NCI-H1105 treated with DMSO at 0.1 percent for 48 hours (cell line): ENCODE results near the gene PKHD1.
"Not testable (repeated sequence)": the region's sequence is repeated elsewhere in the genome, so short reads cannot be mapped to it uniquely, and the experiment has no call there.

Experiments
- DNase-seq: peaks from one replicate; lab custom pipeline; 2025; lab: John Stamatoyannopoulos, UW

Gene PKHD1

DNA sequence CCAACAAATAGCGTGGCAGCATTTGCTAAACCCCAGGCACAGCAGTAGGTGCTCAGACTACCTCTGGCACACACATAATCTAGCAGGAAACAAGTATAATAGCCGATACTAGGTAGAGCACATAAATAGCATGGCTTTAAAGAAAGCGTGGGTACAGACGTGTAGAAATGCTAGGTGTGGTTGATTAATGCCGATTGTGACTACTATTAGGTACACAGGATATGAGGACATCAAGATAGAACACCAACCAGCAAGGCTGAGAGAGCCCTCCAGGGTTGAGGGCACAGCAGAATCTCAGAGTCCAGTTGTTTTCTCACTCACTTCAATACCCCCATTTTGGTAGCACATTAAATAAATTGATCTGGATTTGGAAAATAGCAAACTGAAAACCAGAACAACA is 100.5 kb downstream of the PKHD1 start:
- DNase-seq = no peak

DNA sequence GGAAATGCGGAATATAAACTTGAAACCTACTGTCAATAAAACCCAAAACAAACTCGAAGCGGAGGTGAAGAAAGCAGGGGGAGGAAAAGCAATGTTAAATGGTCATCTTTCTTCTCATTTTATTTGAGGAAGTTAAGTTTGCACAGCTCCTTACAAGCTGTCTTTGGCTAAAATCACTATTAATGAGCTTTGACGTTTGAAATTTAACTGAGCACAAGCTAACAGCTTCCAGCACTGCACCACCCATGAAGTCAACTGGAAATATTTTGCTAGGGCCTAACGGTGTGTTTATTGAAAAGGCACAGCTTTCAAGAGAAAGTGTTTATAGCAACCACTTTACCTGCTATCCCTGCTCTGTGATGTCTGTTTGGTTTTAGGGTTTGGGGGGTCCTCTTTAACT is 103.8 kb downstream of the PKHD1 start:
- no peak for DNase-seq

GRCh38 chr6:51982695-51983094 is 104.7 kb downstream of the PKHD1 start:
- not testable (repeated sequence) for DNase-seq

DNA sequence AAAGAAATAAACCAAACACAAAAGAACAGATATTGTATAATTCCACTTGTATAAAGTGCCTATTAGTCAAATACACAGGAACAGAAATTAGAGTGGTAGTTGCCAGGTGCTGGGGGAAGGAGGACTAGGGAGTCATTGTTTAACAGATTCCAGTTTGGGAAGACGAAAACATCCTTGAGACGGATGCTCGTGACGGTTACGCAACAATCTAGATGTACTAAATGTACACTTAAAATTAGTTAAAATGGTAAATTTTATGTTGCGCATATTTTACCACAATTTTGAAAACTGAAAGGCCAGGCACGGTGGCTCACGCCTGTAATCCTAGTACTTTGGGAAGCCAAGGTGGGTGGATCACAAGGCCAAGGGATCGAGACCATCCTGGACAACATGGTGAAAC is 111.0 kb downstream of the PKHD1 start:
- no peak for DNase-seq

- no peak for DNase-seq
Observed at GRCh38 chr6:51972659-51973058, 114.8 kb downstream of the PKHD1 start.

DNA sequence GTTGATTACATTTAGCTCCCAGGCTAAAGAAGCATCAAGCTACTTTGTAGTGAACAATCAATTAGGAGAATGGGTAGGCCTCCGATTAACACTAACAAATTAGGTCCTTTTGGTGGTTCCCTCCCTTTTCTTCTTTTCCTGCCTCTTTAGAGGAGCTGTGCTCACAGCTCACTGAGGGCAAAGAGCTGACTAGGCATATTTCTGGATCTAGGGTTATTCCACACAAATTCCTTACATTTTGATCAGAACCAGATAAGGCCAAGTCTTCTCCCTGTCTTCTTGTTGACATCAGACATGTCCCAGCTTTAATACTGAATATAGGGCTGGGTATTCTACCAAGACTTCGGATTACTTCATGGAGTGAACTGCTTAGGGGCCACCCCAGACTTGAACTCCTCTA is 119.1 kb downstream of the PKHD1 start:
- DNase-seq = peak; percentile 19

DNA sequence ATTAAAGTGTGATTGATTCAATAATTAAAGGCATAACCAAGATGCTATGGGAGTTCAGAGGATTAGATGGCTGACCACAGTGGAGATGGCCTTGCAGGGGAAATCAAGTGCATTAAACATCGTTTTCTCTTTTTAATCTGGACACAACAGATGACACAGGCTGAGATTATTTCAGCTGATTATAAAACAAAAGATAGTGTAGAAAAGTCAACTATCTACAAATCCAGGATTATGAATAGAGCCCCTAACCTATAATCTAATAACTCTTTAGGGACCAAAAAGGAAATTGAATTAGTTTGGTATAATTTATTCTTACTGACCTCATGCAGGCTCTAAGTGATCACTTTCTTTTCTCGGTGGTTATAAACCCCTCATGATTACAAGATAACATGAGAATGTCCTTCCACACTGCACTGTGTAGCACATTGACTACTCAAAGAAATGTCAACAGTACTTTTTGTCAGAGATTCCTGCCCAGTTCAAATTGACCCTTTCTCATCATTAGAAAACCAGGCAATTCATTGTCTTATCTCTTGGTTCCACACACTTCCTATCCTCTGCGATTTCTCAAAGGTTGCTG is 122.1 kb downstream of the PKHD1 start:
- no peak for DNase-seq

GRCh38 chr6:51963980-51964379 is 123.4 kb downstream of the PKHD1 start:
- no peak for DNase-seq

- no peak for DNase-seq
Observed at GRCh38 chr6:51962354-51962753, 125.1 kb downstream of the PKHD1 start.

DNA sequence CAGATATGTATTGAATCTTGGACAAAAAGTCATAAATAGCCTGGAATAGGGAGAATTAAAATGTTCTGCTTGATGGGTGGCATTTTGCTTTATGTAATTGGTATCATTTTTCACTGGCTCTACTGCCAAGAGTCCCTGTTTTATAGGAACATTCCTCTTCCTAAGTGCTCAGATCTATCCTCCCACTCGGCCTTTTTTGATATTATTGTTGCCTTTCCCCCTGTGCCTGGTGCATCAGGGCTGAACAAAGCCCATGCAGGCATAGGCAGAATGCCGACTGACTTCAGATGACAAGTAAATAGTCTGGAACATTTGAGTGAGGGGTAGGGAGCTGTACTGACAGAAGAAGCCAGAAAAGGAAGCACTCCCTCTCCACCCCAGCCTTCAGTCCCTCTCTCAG is 127.0 kb downstream of the PKHD1 start:
- no peak for DNase-seq

DNA sequence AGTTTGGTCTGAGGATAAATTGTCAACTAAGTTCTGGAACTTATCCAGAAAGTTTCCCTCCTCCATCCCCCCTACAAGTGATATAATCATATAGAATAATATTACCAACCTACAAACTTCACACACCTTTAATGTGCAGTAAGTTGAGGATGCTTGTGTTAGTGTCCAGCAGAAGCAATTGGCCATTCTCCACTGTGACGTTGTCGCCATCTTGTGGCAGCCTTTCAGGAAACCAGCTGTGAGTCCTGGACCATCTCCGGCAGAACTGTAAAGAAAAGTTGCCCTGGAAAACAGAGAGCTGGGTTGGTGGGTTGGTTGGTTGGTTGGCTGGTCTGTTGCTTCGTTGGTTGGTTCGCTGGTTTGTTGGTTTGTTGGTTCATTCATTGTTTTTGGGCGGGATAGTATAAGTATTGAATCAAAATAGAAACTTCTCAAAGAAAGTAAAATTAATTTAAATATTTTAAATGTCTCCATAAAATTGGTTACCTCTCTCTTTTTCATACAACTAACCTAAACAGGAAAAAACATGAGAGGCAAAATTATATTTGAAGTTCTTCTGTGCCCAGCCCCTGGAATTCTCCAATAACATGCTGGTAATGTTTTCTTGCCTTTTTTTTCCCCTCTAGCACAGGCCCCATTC is 127.5 kb downstream of the PKHD1 start:
- peak; percentile 77 for DNase-seq

DNA sequence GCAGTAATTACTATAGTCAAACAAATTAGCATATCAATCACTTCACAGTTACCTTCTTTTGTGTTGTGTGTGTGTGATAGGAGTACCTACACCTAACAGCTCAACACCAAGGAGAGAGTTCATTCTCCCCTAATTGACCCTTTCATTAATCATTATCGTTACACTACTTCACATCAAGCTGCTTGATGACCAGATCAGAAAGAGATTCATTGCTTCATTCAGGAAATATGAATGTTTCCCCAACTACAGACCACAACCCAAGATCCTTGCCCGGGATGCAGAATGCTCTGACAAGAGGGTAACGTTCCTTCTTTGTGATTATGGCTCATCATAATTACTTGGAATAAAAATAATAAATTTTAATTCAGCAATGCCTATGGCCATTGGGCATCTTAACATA is 132.7 kb downstream of the PKHD1 start:
- no peak for DNase-seq

DNA sequence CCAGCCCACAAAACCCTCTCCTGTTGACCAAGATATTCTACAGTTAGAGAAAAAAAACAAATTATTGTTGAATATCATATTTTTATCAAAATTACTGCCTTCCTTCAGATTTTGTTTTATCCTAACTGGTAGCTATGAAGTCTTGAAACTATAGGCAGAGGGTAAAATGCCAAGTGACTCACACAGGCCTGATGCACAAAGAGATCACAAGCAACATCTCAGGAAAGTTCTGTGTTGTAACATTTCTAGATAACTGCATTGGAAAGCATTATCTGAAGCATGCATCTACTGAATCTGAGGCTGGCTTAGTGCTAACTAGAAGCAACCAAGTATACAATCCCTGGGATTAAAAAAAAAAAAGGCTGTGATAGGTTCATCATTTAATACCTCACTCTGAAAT is 134.2 kb downstream of the PKHD1 start:
- DNase-seq = no peak

DNA sequence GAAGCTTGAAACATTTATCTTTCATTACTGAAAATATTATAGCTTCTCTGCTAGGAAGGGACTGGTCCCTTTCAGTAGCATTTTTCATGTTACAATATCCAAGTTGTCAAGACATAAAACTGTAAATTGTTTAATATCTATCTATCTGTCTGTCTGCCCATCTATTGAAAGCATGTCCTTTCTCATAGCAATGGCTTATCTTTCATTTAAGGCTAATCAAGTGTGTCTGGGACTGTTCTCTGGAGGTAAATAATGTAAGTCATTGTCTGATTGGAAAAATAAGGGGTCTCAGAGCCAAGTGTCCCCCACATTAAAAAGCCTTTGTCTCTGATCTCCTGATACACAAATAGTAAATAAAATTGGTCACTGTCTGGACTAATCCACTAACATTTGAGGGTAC is 135.5 kb downstream of the PKHD1 start:
- DNase-seq = no peak

- DNase-seq = no peak
Observed at GRCh38 chr6:51949526-51949925, 137.9 kb downstream of the PKHD1 start.

- not testable (repeated sequence) for DNase-seq
Observed at GRCh38 chr6:51939695-51940094, 147.7 kb downstream of the PKHD1 start.

DNA sequence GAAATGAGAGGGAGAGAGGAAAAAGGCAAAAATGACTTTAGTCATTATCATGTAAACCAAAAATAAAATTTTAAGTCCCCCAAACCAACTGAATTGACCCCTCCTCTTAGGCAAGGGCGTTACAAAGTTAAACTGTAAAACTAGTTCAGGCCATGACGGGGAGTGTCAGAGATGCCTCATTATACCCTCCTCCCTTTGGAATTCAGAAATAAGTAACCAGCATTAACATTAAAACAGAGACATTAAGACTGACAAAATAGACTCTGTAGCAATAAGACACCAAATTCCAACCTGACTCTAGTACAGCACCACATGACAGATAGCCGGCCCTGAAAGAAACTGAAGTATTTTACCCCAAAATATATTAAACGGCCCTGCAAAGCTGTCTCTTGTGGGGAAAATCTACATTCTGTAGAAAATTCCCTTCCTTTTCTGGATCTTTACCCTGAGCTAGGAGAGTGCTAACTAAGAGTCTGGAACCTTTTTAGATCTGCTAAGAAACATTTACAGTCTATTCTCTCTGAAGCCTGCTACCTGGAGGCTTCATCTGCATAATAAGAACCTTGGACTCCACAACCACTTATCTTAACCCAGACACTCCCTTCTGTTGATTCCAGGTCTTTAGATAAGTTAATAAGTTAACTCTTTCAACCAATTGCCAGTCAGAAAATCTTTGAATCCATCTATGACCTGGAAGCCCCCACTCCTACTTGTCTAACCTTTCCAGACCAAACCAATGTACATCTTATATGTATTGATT is 150.7 kb downstream of the PKHD1 start:
- no peak for DNase-seq

DNA sequence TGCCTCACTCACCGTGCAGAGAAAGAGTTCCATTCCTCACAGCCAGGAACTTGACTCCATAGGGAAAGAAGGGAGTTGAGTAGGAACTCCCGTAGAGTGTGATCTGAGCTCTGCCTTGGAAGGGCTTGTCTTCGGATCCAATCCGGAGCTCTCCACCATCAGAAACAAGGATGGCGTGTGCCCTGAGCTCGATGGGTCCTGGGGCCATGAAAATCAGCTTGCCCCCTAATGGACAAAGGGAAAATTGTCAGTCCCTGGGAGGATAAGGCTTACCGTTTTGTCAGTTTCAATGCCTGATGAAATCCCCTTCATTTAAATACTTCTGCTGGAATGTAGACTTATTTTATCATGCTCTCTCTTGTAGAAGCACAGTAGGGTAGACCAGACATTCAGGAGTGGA is 153.3 kb downstream of the PKHD1 start:
- DNase-seq = no peak

DNA sequence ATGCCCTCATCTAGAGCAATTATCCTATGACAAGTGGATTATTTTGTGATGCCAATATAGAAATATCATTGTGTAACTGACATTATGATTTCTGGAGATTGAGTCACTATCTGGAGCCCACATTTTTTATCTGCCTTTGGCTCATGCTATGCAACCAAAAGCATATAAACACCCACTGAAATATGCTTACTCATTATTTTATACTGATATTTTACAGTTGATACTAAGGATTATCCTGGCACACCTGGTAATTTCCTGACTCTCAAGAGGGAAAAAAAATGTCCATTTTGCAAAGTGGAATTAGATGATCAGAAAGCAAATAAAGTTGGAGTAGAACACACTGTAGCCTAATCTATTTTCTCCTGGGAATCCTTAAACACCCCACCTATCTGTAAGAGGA is 154.5 kb downstream of the PKHD1 start:
- no peak for DNase-seq

DNA sequence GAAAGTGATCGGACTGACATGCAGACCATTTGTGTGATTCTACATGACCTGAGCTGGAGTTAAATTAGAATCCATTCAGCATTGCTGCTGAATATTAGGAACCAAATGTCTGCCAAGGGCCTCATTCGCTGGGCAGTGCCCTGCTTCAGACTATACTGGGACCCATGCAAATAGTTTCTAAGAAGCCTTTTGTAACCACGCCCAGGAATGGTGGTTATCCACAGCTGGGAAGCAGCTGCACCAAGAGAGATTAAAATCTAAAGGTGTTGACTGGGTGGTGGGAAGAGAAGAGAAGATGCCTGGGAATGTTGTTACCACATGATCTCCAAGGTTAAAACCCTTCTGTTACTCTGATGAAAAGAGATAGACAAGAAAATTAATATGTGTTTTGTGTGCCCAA is 156.8 kb downstream of the PKHD1 start:
- DNase-seq = no peak

DNA sequence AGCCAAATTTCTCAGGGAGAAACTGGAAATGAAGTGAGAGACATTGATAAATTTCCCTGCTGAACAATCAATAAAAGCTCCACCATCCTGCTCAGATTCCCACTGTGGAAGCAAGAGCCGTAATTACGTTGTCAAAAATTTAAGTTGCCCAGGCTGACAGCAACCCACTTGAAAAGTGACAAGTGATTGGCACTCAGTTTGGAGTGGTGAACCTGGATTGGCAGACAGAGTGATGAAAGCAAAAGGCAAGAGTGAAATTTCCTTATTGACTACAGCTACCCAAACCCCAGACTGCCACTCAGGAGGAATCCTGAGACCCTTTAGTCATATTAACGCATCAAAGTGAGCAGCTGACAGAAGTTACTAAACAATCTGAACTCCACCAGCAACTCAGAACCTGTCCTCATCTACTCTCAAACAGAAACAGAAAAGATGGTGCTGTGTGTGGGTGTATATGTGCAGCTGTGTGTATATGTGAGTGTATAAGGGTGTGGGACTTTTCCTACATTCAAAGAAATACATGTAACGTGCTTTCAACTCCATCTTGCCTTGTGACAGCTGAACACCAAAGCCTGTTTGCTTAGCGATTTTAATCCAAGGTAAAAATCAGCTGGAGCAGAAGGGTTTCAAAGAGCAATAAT is 157.4 kb downstream of the PKHD1 start:
- DNase-seq = no peak

DNA sequence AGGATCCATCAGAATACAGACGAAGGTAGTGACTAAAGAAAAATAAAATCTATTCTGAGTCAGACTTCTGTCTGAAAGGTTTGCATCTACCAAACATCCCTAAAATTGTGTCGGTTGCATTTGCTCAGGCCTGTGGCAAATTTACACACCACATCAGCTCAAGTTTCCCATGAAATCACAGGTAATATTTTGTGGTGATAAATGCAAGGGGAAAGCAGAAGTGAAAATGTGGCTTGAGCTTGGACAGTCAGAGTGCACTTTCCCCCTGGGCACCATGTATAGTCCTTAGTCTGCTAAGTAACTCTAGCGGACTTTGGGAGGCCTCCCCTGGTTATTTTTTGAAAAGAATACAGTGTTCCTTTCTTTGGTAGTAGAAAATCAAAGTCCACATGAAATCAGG is 159.1 kb downstream of the PKHD1 start:
- DNase-seq = no peak

GRCh38 chr6:51927450-51927849 is 160.0 kb downstream of the PKHD1 start:
- peak; percentile 39 for DNase-seq
